ENCODE measurements around the gene CCDC117.

CCDC117 gene

GRCh38 chr22:28771195-28771791 lies 1.2 kb upstream of the CCDC117 start:
- DNase-seq = no peak

GRCh38 chr22:28773461-28773867 lies 969 bp downstream of the CCDC117 start:
- no peak for DNase-seq

- no peak for DNase-seq
Measured at GRCh38 chr22:28774378-28774777, 1.9 kb downstream of the CCDC117 start.

- no peak for DNase-seq
Measured at GRCh38 chr22:28779833-28780232, 7.3 kb downstream of the CCDC117 start.

- no peak for DNase-seq
Measured at GRCh38 chr22:28780296-28780695, 7.8 kb downstream of the CCDC117 start.

- DNase-seq = no peak
Measured at GRCh38 chr22:28783786-28784671, 11.5 kb downstream of the CCDC117 start.

- DNase-seq = no peak
Measured at GRCh38 chr22:28788601-28789000, 16.1 kb downstream of the CCDC117 start.

GRCh38 chr22:28791124-28791523 lies 18.6 kb downstream of the CCDC117 start:
- no peak for DNase-seq

- DNase-seq = no peak
Measured at GRCh38 chr22:28791841-28792490, 19.5 kb downstream of the CCDC117 start.

GRCh38 chr22:28792491-28793383 lies 20.2 kb downstream of the CCDC117 start:
- no peak for DNase-seq

- no peak for DNase-seq
Measured at GRCh38 chr22:28793976-28794584, 21.6 kb downstream of the CCDC117 start.

- no peak for DNase-seq
Measured at GRCh38 chr22:28795071-28795693, 22.7 kb downstream of the CCDC117 start.

GRCh38 chr22:28795932-28796856 lies 23.7 kb downstream of the CCDC117 start:
- DNase-seq = no peak

- DNase-seq = peak; percentile 75
Measured at GRCh38 chr22:28798810-28799605, 26.5 kb downstream of the CCDC117 start.

GRCh38 chr22:28799606-28800307 lies 27.3 kb downstream of the CCDC117 start:
- peak; percentile 80 for DNase-seq

GRCh38 chr22:28800308-28801041 lies 28.0 kb downstream of the CCDC117 start, which contains the start of gene XBP1:
XBP1 (minus strand) TSS chr22:28800569.
- peak; percentile 97 for DNase-seq

- no peak for DNase-seq
Measured at GRCh38 chr22:28801845-28802594, 29.5 kb downstream of the CCDC117 start.
